VCaP (cell line): Measurements from ENCODE around the gene DENND2A.

Experiments
- H3K27ac ChIP-seq: fragments of 450-650 bp; 2 replicates; pipeline ENCODE4 v1.5.1; 2017
- TF ChIP-seq, protein P1 (sequence below): fragments of 450-650 bp; conservative IDR thresholded peaks from 2 replicates; pipeline ENCODE4 v1.5.1; 2017; ENCODE audit warnings: mild to moderate bottlenecking, moderate library complexity

DENND2A gene

DNA sequence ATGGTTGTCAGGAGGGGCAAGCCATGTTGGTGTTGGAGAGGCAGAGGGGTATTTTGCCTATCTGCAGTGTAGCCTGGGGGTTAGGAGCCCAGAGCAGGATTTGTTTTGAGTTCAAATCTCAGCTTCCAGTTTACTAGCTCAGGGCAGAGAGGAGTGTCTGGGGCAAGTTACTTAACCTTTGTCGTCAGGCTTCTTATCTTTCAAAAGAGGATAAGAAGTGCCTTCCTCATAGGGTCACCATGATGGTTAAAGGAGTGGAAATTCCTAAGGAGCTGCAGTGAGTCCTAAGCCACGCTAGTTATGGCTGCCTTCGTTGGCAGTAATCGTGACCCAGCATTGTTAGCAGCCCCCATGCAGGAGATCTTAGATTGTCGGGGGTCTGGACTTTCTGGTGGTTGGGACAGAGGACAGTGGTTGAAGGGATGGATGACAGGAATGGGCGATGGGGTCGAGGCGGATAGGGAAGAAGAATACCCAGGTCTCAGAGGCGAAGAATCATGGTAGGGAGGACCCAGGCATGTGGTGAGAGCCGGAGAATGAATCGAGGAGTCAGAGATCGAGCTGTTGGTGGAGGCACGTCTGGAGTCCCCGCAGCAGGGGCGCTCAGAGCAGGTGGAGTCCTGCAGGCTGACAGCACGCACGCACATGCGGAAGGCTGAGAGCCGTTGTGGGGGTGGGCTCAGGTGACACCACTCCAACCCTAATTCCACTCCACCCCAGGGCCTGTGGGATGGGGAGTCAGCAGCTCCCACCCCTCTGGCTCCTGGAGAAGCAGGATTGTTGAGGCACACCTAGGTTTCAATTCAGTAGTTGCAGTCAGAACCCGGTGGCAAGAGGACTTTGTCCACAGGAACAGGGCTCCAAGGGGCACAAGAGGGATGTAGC lies 43.7 kb upstream of the DENND2A start:
- no peak overlapping the region for H3K27ac ChIP-seq
- TF ChIP-seq, protein P1, sequence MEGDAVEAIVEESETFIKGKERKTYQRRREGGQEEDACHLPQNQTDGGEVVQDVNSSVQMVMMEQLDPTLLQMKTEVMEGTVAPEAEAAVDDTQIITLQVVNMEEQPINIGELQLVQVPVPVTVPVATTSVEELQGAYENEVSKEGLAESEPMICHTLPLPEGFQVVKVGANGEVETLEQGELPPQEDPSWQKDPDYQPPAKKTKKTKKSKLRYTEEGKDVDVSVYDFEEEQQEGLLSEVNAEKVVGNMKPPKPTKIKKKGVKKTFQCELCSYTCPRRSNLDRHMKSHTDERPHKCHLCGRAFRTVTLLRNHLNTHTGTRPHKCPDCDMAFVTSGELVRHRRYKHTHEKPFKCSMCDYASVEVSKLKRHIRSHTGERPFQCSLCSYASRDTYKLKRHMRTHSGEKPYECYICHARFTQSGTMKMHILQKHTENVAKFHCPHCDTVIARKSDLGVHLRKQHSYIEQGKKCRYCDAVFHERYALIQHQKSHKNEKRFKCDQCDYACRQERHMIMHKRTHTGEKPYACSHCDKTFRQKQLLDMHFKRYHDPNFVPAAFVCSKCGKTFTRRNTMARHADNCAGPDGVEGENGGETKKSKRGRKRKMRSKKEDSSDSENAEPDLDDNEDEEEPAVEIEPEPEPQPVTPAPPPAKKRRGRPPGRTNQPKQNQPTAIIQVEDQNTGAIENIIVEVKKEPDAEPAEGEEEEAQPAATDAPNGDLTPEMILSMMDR = no peak

DNA sequence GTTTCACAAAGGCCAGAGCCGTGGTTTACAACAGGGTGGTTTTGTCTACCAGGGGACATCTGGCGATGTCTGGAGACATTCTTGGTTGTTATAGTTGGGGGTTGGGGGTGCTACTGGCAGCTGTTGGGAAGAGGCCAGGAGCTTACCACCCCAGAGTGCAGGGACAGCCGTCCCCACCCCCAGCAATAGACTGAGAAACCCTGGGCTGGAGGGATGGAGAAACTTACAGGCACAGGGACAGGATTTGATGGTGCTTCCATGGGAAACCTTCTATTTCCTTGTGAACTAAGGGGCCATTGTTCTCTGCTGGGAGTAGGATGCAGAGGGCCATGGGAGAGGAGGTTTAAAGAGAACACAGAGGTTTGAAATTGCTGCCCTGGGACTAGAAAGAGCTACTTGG lies 43.0 kb upstream of the DENND2A start:
- TF ChIP-seq, protein P1 = no peak
- H3K27ac ChIP-seq = no peak overlapping the region

DNA sequence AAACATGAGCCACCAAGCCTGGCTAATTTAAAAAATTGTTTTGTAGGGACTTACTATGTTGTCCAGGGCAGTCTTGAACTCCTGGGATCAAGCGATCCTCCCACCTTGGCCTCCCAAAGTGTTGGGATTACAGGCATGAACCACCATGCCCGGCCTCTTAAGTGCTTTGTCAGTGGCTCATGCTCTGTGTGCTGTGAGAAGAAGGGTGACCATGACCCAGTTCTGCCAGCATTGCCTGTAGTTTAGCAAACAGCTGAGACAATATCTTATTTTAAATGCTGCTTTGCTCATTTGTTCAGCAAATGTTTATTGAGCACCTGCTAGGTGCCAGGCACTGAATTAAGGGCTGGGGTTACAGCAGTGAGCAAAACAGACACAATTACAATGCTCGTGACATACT lies 41.2 kb upstream of the DENND2A start:
- TF ChIP-seq, protein P1 = no peak
- H3K27ac ChIP-seq = no peak overlapping the region

DNA sequence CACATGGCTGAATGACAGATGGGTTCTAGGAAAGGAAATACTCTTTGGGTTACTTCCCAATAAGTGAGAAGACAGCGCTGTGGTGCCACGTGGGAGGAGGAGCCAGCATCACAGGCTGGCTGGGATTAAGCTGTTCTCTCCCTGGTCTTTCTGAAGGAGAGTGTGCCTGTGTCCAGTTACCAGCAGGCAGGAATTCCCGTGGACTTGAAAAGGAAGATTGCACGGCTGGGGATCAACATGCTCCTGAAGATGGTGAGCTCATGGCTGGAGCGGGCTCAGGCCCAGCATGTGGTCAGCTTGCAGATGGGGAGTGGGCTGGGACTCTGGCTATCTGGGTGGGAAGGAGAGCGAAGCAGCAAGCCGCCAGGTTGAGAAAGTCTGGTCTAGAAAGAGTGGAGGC lies 40.3 kb upstream of the DENND2A start:
- TF ChIP-seq, protein P1 = no peak
- H3K27ac ChIP-seq = no peak overlapping the region

DNA sequence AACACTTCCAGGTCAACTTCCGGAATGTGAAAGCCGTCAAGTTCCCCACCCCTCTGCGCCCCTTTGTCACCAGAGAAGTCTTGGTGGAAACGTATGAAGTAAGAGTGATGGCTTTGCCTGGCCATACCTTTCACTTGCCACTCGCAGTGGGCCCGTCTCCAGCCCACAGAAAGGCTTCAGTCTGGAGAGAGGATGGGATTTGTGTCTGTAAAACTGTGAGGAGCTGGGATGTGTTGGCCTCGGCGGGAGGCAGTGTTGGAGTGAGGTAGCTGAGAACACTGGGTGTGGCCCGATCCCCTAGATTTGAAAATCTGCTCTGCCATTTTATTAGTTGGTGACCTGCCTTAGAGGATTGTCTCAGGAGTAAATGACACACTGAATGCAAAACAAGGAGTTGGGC lies 38.6 kb upstream of the DENND2A start:
- no peak overlapping the region for H3K27ac ChIP-seq
- TF ChIP-seq, protein P1 = no peak

DNA sequence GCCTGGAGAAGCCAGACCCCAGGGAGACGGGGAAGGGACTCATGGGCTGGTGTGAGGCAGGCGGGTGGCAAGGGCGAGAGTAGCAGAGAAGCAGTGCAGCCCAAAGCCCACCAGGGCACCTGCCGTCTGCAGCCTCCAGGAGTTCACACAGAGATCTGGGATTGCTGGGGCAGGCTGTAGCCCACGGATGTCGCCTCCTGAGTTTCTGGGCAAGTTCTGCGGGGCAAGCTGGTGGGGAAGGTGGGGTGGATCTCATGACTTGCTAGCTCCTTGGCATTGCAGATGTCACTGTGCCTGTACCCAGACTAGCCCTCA lies 38.2 kb upstream of the DENND2A start:
- H3K27ac ChIP-seq = no peak overlapping the region
- TF ChIP-seq, protein P1 = no peak

DNA sequence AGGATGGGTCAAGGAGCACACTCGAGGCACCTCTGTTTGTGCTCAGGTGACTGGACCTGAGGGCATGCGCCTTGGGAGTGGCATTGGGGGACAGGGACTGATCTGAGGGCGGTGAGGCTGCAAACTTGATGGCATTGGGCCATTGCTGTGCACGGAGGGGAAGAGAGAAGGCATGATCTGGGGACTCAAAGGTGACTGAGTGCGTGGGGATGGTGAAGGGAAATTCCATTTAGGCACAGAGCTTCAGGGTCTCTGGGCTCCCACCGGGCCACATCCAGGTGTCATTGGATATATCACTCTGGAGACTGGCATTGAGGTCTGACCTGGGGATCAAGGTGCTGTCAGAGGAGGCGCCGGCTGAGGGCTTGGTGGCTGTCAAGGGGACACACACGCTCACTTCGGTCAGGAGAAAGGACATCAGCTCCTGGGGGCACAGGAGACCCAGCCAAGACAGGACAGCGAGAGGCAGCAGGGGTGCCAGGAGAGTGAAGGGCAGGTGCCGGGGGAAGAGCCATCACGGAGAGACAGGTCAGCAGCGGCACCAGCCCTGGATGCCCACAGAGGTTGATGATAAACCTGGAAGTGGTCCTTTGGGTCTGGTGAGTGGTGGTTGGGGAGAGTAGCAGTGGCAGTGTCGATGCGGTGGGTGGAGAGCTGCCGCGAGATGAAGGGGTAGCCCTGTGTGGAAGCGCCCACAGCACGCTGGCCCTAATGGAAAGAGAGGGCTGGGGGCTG lies 37.6 kb upstream of the DENND2A start:
- H3K27ac ChIP-seq = no peak overlapping the region
- TF ChIP-seq, protein P1 = no peak
